B cell (primary cell): ENCODE data around the gene CASR. TPM values are rescaled to one million over a fixed set of nuclear protein-coding genes. Genes with fewer than 3 reads are reported as not detected.

Source experiments
- ATAC-seq: fragments of 200-7000 bp; cut with Tn5 transposase; one replicate; pipeline ENCODE4 v1.10.0; 2021; ENCODE audit warnings: low read depth, mild to moderate bottlenecking, moderate number of reproducible peaks, moderate library complexity
- CTCF ChIA-PET: fragments of 350-600 bp; sonication (Branson Sonifier 250); formaldehyde crosslinking; loops from one replicate; lab custom pipeline; 2021; ENCODE audit warnings: antibody characterized with exemption, inconsistent platforms; lab: Charles Lee
- POLR2A ChIA-PET: fragments of 350-600 bp; sonication (Branson Sonifier 250); formaldehyde crosslinking; loops from one replicate; lab custom pipeline; 2021; ENCODE audit warnings: antibody characterized with exemption; lab: Charles Lee
- DNase-seq: peaks from one replicate; pipeline ENCODE4 v3.0.0; 2013
- H2AFZ ChIP-seq: 2 replicates; pipeline ENCODE4 v1.6.1; 2012; ENCODE audit warnings: mild to moderate bottlenecking, low read depth, low read length; ENCODE audit not compliant: insufficient read depth, poor library complexity, severe bottlenecking
- H3K27ac ChIP-seq, 2 donors: 1 replicate in 1 of 2; 2 replicates in 1 of 2; pipeline ENCODE4 v1.5.1; 2012 to 2013; ENCODE audit warnings: low read length in 2 of 2, mild to moderate bottlenecking in 2 of 2, moderate library complexity in 1 of 2
- H3K27me3 ChIP-seq, 4 experiments: fragments of 200-600 bp in 1 of 4; sonication (generic) in 1 of 4; replicated peaks in 1 of 4; 1 replicate in 2 of 4; 2 replicates in 2 of 4; pipeline versions ENCODE4 v1.6.1 to v1.7.0; 2013 to 2016; ENCODE audit warnings: low read length in 3 of 4, mild to moderate bottlenecking in 2 of 4, mixed read lengths in 1 of 4, moderate library complexity in 1 of 4; ENCODE audit not compliant: insufficient read depth in 4 of 4, control insufficient read depth in 3 of 4; ENCODE audit errors: control extremely low read depth in 1 of 4
- H3K36me3 ChIP-seq, 2 experiments: replicated peaks in 1 of 2; 1 replicate in 1 of 2; 2 replicates in 1 of 2; pipeline versions ENCODE4 v1.6.1 to v1.7.1; 2013; ENCODE audit warnings: low read length in 1 of 2; ENCODE audit not compliant: insufficient read depth in 2 of 2, control insufficient read depth in 1 of 2; ENCODE audit errors: control extremely low read depth in 1 of 2, extremely low read depth in 1 of 2
- H3K4me1 ChIP-seq, 2 donors: fragments of 200-600 bp in 1 of 2; sonication (generic) in 1 of 2; 1 replicate in 1 of 2; 2 replicates in 1 of 2; pipeline versions ENCODE4 v1.5.1 to v1.6.1; 2013 to 2017; ENCODE audit warnings: low read length in 2 of 2; ENCODE audit not compliant: control insufficient read depth in 2 of 2, insufficient read depth in 2 of 2
- H3K4me2 ChIP-seq: replicated peaks from 2 replicates; pipeline ENCODE3; 2012; ENCODE audit warnings: mild to moderate bottlenecking, low read depth, low read length; ENCODE audit not compliant: poor library complexity, severe bottlenecking
- H3K4me3 ChIP-seq, 5 experiments: fragments of 200-600 bp in 1 of 5; sonication (generic) in 1 of 5; 1 replicate in 3 of 5; 2 replicates in 2 of 5; pipeline versions ENCODE4 v1.5.1 to v1.7.0; 2011 to 2016; ENCODE audit warnings: low read length in 4 of 5, mild to moderate bottlenecking in 4 of 5, low read depth in 2 of 5, control low read depth in 1 of 5, moderate library complexity in 1 of 5; ENCODE audit not compliant: insufficient read depth in 1 of 5; ENCODE audit errors: control extremely low read depth in 1 of 5, extremely low read depth in 1 of 5
- H3K79me2 ChIP-seq: fragments of 200-600 bp; sonication (generic); one replicate; pipeline ENCODE4 v1.6.0; 2016; ENCODE audit warnings: low read length; ENCODE audit not compliant: control insufficient read depth, insufficient read depth
- H3K9ac ChIP-seq: fragments of 200-600 bp; sonication (generic); 2 replicates; pipeline ENCODE4 v1.6.1; 2017; ENCODE audit warnings: mild to moderate bottlenecking, low read length, moderate library complexity
- H3K9me3 ChIP-seq, 3 donors: one replicate each; pipeline versions ENCODE4 v1.6.1 to v1.7.1; 2013; ENCODE audit warnings: low read length in 2 of 3; ENCODE audit not compliant: control insufficient read depth in 2 of 3, insufficient read depth in 1 of 3; ENCODE audit errors: control extremely low read depth in 1 of 3
- H4K20me1 ChIP-seq: 2 replicates; pipeline ENCODE4 v1.6.0; 2012; ENCODE audit warnings: mild to moderate bottlenecking, low read length; ENCODE audit not compliant: insufficient read depth, control insufficient read depth, poor library complexity, severe bottlenecking
- H3K27ac Mint-ChIP-seq: one replicate; pipeline ENCODE4 v1.8.0; 2021; ENCODE audit warnings: mixed read lengths
- H3K27me3 Mint-ChIP-seq: one replicate; pipeline ENCODE4 v1.8.0; 2021; ENCODE audit warnings: mixed read lengths
- H3K4me1 Mint-ChIP-seq: one replicate; pipeline ENCODE4 v1.8.0; 2021; ENCODE audit warnings: mixed read lengths
- H3K4me3 Mint-ChIP-seq: one replicate; pipeline ENCODE4 v1.8.0; 2021; ENCODE audit warnings: mixed read lengths
- H3K9me3 Mint-ChIP-seq: one replicate; pipeline ENCODE4 v1.8.0; 2022; ENCODE audit warnings: mixed read lengths; ENCODE audit not compliant: insufficient read depth
- EZH2 ChIP-seq: IDR thresholded peaks from 2 replicates; pipeline ENCODE4 v1.6.1; 2012; ENCODE audit warnings: borderline replicate concordance, low read depth, mild to moderate bottlenecking, moderate library complexity, low read length; ENCODE audit not compliant: insufficient read depth, poor library complexity, severe bottlenecking
- WGBS: methylation state at CpG from one replicate; pipeline ENCODE4 v1.1.5; 2013; ENCODE audit warnings: missing lambda C conversion rate; ENCODE audit not compliant: insufficient coverage; 5-methylcytosine and 5-hydroxymethylcytosine counted together
- intact Hi-C: fragments of 100-400 bp; cut with micrococcal nuclease; formaldehyde crosslinking; loops from one replicate; pipeline ENCODE4 v1.10.0; 2022
- polyA plus RNA-seq: library from polyadenylated mRNA; depleted of rRNA; stranded (reverse); fragments of >200 nt; gene quantifications from 2 replicates; pipeline ENCODE4 v1.2.3, GENCODE V29; 2012
- total RNA-seq, 2 donors: library from RNA; stranded (reverse); fragments of 120-200 nt in 1 of 2; gene quantifications; 1 replicate in 1 of 2; 2 replicates in 1 of 2; pipeline versions ENCODE4 v1.2.3 to v1.2.4, GENCODE V29; 2013 to 2022
- TF ChIP-seq, protein P1 (sequence below): fragments of 200-600 bp; IDR thresholded peaks from one replicate; pipeline ENCODE4 v1.8.0; 2022; ENCODE audit warnings: antibody characterized with exemption, mild to moderate bottlenecking

Gene CASR
- total and polyA plus RNA-seq, 2 donors (not counting 1 experiment from before 2014, with no cell fraction given), result not detected

DNA sequence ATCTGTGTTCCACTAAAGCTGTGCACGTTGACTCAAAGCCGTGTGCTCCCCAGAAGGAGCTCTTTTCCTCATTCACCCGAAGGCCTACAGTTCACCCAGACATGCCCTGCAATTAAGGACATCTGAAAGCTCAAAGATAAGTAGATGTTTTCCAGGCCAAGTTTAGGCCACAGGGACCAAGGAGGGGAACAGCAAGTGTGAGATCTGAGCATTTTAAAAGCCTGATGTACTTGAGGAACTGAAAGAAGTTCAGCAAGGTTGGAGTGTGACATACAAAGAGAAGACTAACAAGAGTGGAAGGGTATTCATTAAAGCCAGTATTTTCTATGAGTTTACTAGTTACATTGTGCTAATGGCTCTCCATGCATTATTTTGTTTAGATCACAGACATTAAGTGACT lies 68.0 kb downstream of the CASR start:
- no peaks in the 10 kb centered on the region for H3K27me3 Mint-ChIP-seq
- WGBS, result 90% methylated on average over 2 of the region's 3 CpGs
- peaks cover 21 to 22% of the 10 kb centered on the region in 2 donors for H3K4me1 ChIP-seq
- DNase-seq (no peak), ATAC-seq (no peak)
- no peaks in the 10 kb centered on the region for H3K27me3 ChIP-seq
- H3K79me2 ChIP-seq, result no peaks in the 10 kb centered on the region
- TF ChIP-seq EZH2, result no peak
- TF ChIP-seq, protein P1, sequence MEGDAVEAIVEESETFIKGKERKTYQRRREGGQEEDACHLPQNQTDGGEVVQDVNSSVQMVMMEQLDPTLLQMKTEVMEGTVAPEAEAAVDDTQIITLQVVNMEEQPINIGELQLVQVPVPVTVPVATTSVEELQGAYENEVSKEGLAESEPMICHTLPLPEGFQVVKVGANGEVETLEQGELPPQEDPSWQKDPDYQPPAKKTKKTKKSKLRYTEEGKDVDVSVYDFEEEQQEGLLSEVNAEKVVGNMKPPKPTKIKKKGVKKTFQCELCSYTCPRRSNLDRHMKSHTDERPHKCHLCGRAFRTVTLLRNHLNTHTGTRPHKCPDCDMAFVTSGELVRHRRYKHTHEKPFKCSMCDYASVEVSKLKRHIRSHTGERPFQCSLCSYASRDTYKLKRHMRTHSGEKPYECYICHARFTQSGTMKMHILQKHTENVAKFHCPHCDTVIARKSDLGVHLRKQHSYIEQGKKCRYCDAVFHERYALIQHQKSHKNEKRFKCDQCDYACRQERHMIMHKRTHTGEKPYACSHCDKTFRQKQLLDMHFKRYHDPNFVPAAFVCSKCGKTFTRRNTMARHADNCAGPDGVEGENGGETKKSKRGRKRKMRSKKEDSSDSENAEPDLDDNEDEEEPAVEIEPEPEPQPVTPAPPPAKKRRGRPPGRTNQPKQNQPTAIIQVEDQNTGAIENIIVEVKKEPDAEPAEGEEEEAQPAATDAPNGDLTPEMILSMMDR, result no peak
- no peak overlapping the region for H3K4me2 ChIP-seq
- no peak overlapping the region for H3K27ac Mint-ChIP-seq
- CTCF ChIA-PET, result interaction anchor here (0.5 kb wide), 2 partner anchors 145 to 705 kb away, joined by 3 read pairs; no protein-coding TSS in a partner anchor
- H4K20me1 ChIP-seq, result no peaks in the 10 kb centered on the region
- no peak overlapping the region for H3K27ac ChIP-seq
- no peak overlapping the region for H3K4me3 ChIP-seq
- no peak overlapping the region for H3K9ac ChIP-seq
- intact Hi-C loops, result no loop called here
- POLR2A ChIA-PET, result no interaction called here
- no peak overlapping the region for H2AFZ ChIP-seq
- H3K9me3 Mint-ChIP-seq, result no peaks in the 10 kb centered on the region
- no peaks in the 10 kb centered on the region for H3K9me3 ChIP-seq
- no peak overlapping the region for H3K4me3 Mint-ChIP-seq
- peaks cover 27% of the 10 kb centered on the region for H3K4me1 Mint-ChIP-seq
- H3K36me3 ChIP-seq, result no peaks in the 10 kb centered on the region

DNA sequence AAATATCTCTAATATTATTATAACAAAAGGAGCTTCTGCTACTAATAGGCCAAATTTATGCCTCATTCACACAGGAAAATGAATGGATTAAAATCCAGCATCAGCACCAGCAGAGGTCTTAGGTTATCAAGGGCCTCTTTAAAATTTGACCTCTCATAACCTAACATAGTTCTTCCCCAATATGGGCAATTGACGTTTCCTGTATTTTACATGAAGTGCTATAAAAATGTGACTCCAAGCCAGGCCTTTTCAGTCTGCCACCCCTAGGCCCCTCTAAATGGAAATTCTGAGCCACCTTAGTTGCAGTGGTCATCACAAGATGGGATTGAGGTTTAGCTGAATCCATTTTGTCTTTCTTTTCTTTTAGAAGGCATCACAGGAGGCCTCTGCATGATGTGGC lies 70.1 kb downstream of the CASR start:
- Histone ChIP-seq H3K4me1 (peaks cover 3 to 5% of the 10 kb centered on the region in 2 donors), H4K20me1 (no peaks in the 10 kb centered on the region), H3K4me3 (no peak overlapping the region), H3K27ac (no peak overlapping the region), H3K79me2 (no peaks in the 10 kb centered on the region), H3K9me3 (no peaks in the 10 kb centered on the region), H3K27me3 (no peaks in the 10 kb centered on the region), H3K36me3 (no peaks in the 10 kb centered on the region), H3K9ac (no peak overlapping the region), H3K4me2 (no peak overlapping the region), H2AFZ (no peak overlapping the region)
- intact Hi-C loops, result no loop called here
- 67% methylated on average over 1 of the region's 1 CpG for WGBS
- TF ChIP-seq EZH2, result no peak
- TF ChIP-seq, protein P1, result no peak
- no peak overlapping the region for H3K27ac Mint-ChIP-seq
- ChIA-PET CTCF (interaction anchor here (0.6 to 11.3 kb wide), 4 partner anchors 8 to 344 kb away, joined by 3 to 145 read pairs (median 3); no protein-coding TSS in a partner anchor), POLR2A (no interaction called here)
- H3K4me1 Mint-ChIP-seq, result peaks cover 10% of the 10 kb centered on the region
- no peaks in the 10 kb centered on the region for H3K9me3 Mint-ChIP-seq
- H3K4me3 Mint-ChIP-seq, result no peak overlapping the region
- DNase-seq (no peak), ATAC-seq (no peak)
- no peaks in the 10 kb centered on the region for H3K27me3 Mint-ChIP-seq
